ENCODE data around the gene GPR21. TPM values are rescaled to one million over a fixed set of nuclear protein-coding genes. Genes with fewer than 3 reads are reported as not detected.

The GPR21 gene
- total and polyA plus RNA-seq, 2 of the 13 experiments (the other 11 are each of a cell fraction or from before 2014, with no cell fraction given): 0.29 to 0.32 TPM

DNA sequence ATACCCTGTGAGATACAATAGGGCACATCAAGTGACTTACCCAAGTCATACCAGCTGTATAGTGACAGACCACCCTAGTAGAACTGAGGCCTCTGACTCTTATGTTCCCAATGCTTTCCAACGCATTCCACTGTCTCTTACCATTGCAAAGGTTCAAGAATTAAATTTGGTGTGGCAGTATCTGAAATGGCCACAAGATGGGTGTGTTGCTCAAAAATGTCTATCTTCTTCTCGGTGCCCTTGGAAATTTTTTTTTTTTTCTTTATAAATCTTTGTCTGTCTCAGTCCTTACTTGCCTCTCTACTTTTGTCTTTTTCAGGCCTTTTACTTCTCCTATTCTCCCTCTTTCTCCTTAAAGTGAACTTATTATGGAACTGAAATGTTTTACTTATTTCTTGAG lies 48.4 kb downstream of the GPR21 start:
- no peak overlapping the region for H3K9ac ChIP-seq (ENCODE audit: insufficient read depth, low read depth, low read length)
- H3K36me3 ChIP-seq (replicated peaks in 1 of 2; ENCODE audit: control insufficient read depth in 1 of 2, insufficient read depth in 2 of 2, low read length in 2 of 2): peaks cover 8 to 45% of the 10 kb centered on the region in 2 experiments; a peak in 4 of 5 replicates
- POLR2A ChIA-PET: no interaction called here
- peaks cover 22% of the 10 kb centered on the region for H3K4me1 ChIP-seq (ENCODE audit: insufficient read depth, low read length)
- intact Hi-C loops (cut with micrococcal nuclease; ENCODE audit: unreplicated experiment): loop anchor here (1.0 to 10.0 kb wide), 3 partner anchors 143 to 268 kb away; no protein-coding TSS in a partner anchor
- DNase-seq (ENCODE audit: low spot score) (peak; percentile 48), FAIRE-seq (no peak), ATAC-seq (peak; percentile 62; the same call in 2 of the 3 replicates)
- no TSS peak for BruUV-seq (replicated peaks)
- in situ Hi-C loops (cut with HindIII; ENCODE audit: extremely low pct_ligation_motif_present, low pct_unique_long_range_greater_than_20kb): loop anchor here (5.0 kb wide), 2 partner anchors 145 to 270 kb away; no protein-coding TSS in a partner anchor
- no peak overlapping the region for H3K27ac ChIP-seq (ENCODE audit: extremely low read length, insufficient read depth, low read length)
- H3K4me2 ChIP-seq (ENCODE audit: low read depth, low read length): no peak overlapping the region
- H2AFZ ChIP-seq (ENCODE audit: low read length): no peak overlapping the region
- TF ChIP-seq CTCF (CRISPR knock-in tag; IDR thresholded peaks at IDR 0.05) (peak; percentile 69), ZNF512 (CRISPR knock-in tag; IDR thresholded peaks at IDR 0.05) (no peak), RAD21 (CRISPR knock-in tag; IDR thresholded peaks at IDR 0.05) (peak; percentile 48; the same call in 1 of the 2 replicates), STAG1 (CRISPR knock-in tag; IDR thresholded peaks at IDR 0.05) (peak; percentile 80), ZFP62 (CRISPR knock-in tag; IDR thresholded peaks at IDR 0.05) (no peak), SMC3 (IDR thresholded peaks at IDR 0.05; ENCODE audit: low read length) (peak; percentile 84), NFKB2 (CRISPR knock-in tag; IDR thresholded peaks at IDR 0.05; ENCODE audit: borderline replicate concordance) (no peak), TCF7L2 (IDR thresholded peaks at IDR 0.05; ENCODE audit: low read depth, low read length) (no peak)
- TF ChIP-seq, protein P1, sequence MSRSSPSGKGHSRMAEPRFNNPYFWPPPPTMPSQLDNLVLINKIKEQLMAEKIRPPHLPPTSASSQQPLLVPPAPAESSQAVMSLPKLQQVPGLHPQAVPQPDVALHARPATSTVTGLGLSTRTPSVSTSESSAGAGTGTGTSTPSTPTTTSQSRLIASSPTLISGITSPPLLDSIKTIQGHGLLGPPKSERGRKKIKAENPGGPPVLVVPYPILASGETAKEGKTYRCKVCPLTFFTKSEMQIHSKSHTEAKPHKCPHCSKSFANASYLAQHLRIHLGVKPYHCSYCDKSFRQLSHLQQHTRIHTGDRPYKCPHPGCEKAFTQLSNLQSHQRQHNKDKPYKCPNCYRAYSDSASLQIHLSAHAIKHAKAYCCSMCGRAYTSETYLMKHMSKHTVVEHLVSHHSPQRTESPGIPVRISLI (CRISPR knock-in tag; IDR thresholded peaks at IDR 0.05; ENCODE audit: borderline replicate concordance): 0 out of 2 replicates have a peak, but pooled peaks have one; percentile 38
- no peak overlapping the region for H3K4me3 ChIP-seq (replicated peaks in 1 of 3; ENCODE audit: insufficient read depth in 1 of 3, low read depth in 2 of 3, low read length in 3 of 3)
- H3K9me3 ChIP-seq (ENCODE audit: low read length): no peaks in the 10 kb centered on the region
- no peaks in the 10 kb centered on the region for H3K27me3 ChIP-seq (ENCODE audit: control insufficient read depth in 1 of 2, insufficient read depth in 2 of 2, low read length in 2 of 2)
- 64% methylated on average over 2 of the region's 2 CpGs for whole genome bisulfite sequencing (ENCODE audit: low lambda C conversion rate)
- no peaks in the 10 kb centered on the region for H4K20me1 ChIP-seq (ENCODE audit: insufficient read depth, low read length)
- no peaks in the 10 kb centered on the region for H3K79me2 ChIP-seq (ENCODE audit: insufficient read depth, low read length)
- CTCF ChIA-PET (ENCODE audit: low intra/inter-chr PET ratio, low total read pairs): interaction anchor here (0.9 to 2.0 kb wide), 3 partner anchors 143 to 272 kb away, joined by 3 to 27 read pairs (median 7); no protein-coding TSS in a partner anchor
